ENCODE data around the gene ZNF441. TPM values are rescaled to one million over a fixed set of nuclear protein-coding genes. Genes with fewer than 3 reads are reported as not detected.

ZNF441 gene
- total and polyA plus RNA-seq, 2 of the 4 experiments (the other 2 are of a cell fraction), result 2.8 to 9.7 TPM

DNA sequence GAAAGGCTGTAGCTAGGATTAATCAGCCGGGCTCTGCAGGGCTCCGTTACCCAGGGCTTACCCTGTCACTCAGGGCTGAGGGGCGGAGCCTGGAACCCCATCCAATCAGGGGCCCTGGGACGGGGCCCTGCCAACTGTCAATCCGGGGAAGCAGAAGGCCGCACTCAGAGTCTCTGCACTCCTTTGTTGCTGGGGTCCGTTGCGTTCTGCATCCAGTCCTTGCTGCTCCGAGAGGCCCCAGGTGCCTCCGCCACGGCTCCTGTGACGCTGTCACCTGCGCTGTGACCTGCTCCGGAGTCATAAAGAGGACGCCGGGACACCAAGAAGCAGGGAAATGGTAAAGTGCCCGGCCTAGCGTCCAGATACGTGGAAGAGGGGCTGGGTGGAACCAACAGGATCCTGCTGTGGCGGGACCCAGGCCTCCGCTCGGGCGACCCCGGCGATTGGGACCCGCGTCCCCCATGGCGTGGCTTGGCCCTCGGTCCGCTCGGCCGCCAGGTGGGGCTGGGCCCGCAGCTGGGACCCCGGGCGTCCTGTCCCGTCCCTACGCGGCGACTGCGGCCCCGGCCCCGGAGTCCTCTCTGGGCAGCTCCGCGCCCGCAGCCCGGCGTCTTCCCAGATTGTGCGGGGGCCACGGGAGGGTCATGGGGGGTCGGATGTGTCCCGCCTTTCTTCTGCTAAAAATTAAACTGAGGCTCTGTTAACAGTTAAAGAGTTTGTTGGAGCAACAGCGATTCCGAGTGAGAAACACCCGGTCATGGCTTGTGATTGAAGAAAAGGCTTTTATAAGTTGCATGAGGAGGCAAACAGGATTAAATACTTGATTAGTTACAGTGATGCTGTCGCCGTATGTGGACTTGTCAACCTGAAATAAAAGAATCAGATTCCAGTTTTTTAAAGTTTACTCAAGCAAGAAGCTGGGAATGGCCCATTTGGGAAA lies 31.9 kb downstream of the ZNF441 start, which contains the start of gene ZNF491:
TSS of gene ZNF491 (plus strand) at position 133 of the 940 bp plus-strand sequence. CDS start 7,431 bp downstream, outside the sequence.
- peak within 1 kb of the TSS; percentile 98 for H2AFZ ChIP-seq (replicated peaks; ENCODE audit: low read length, poor library complexity)
- H3K79me1 ChIP-seq (ENCODE audit: low read depth in 1 of 2, low read length in 2 of 2), result peaks cover 0 to 3% of the 10 kb centered on the region in 2 experiments; a peak in 1 of 4 replicates
- peaks cover 2% of the 10 kb centered on the region for H3K9me3 ChIP-seq (ENCODE audit: control insufficient read depth, insufficient read depth, low read length)
- H3K4me2 ChIP-seq (ENCODE audit: low read depth, low read length), result peak within 1 kb of the TSS; percentile 83
- peak within 1 kb of the TSS; percentile 63 for H2AK9ac ChIP-seq (replicated peaks; ENCODE audit: low read depth, low read length, poor library complexity)
- H3K23ac ChIP-seq (ENCODE audit: low read depth, low read length), result peak within 1 kb of the TSS; percentile 50; the same call in 1 of the 2 replicates
- H2BK15ac ChIP-seq (ENCODE audit: low read depth, low read length), result no peak within 1 kb of the TSS
- H4K8ac ChIP-seq (ENCODE audit: low read depth in 2 of 2, low read length in 2 of 2), result peak within 1 kb of the TSS in 1 of 2 experiments; percentile 73; a peak in 1 of 4 replicates
- peak within 1 kb of the TSS; percentile 80 for H3K9ac ChIP-seq (ENCODE audit: low read depth, low read length)
- POLR2A ChIA-PET (ENCODE audit: unreplicated experiment), result interaction anchor here (0.5 kb wide), 1 partner anchor 712 kb away, joined by 9 read pairs; no protein-coding TSS in a partner anchor
- no peak within 1 kb of the TSS for H2AK5ac ChIP-seq (ENCODE audit: low read depth, low read length)
- no peak within 1 kb of the TSS for H2BK20ac ChIP-seq (ENCODE audit: low read depth, low read length)
- H3K9me1 ChIP-seq (ENCODE audit: insufficient read depth, low read length), result no peaks in the 10 kb centered on the region
- H3K4me3 ChIP-seq (ENCODE audit: insufficient read depth, low read depth, low read length), result peak within 1 kb of the TSS; percentile 76
- H3K56ac ChIP-seq (ENCODE audit: extremely low read depth, insufficient read depth, low read length), result no peak within 1 kb of the TSS
- no peak within 1 kb of the TSS for H2BK5ac ChIP-seq (ENCODE audit: low read depth, low read length, poor library complexity, severe bottlenecking)
- peak within 1 kb of the TSS; percentile 58 for H3K27ac ChIP-seq (ENCODE audit: insufficient read depth, low read length)
- peak; percentile 15; the same call in 1 of the 2 replicates for TF ChIP-seq SMC3 (IDR thresholded peaks at IDR 0.05; ENCODE audit: low read depth, low read length)
- no peak for TF ChIP-seq NFE2L2 (IDR thresholded peaks at IDR 0.05; ENCODE audit: low read depth, low read length)
- TF ChIP-seq POLR2A (IDR thresholded peaks at IDR 0.05; ENCODE audit: low read depth, low read length), result peak; percentile 52; the same call in 1 of the 2 replicates
- TF ChIP-seq, protein P1, sequence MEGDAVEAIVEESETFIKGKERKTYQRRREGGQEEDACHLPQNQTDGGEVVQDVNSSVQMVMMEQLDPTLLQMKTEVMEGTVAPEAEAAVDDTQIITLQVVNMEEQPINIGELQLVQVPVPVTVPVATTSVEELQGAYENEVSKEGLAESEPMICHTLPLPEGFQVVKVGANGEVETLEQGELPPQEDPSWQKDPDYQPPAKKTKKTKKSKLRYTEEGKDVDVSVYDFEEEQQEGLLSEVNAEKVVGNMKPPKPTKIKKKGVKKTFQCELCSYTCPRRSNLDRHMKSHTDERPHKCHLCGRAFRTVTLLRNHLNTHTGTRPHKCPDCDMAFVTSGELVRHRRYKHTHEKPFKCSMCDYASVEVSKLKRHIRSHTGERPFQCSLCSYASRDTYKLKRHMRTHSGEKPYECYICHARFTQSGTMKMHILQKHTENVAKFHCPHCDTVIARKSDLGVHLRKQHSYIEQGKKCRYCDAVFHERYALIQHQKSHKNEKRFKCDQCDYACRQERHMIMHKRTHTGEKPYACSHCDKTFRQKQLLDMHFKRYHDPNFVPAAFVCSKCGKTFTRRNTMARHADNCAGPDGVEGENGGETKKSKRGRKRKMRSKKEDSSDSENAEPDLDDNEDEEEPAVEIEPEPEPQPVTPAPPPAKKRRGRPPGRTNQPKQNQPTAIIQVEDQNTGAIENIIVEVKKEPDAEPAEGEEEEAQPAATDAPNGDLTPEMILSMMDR (conservative IDR thresholded peaks at IDR 0.05; ENCODE audit: low read depth, low read length), result peak; percentile 31
- peak within 1 kb of the TSS; percentile 79 for H3K4ac ChIP-seq (ENCODE audit: low read depth, low read length)
- no peaks in the 10 kb centered on the region for H3K27me3 ChIP-seq (ENCODE audit: control insufficient read depth, insufficient read depth, low read length)
- no peaks in the 10 kb centered on the region for H3K36me3 ChIP-seq (ENCODE audit: control insufficient read depth, insufficient read depth, low read length)
- ATAC-seq (ENCODE audit: low read depth) (peak; percentile 99), DNase-seq (peak; percentile 87)
- intact Hi-C loops (cut with micrococcal nuclease) (loop anchor here (1.0 to 5.0 kb wide), 3 partner anchors 84 to 569 kb away; partner anchors contain the start of gene ZNF442), dilution Hi-C loops (cut with HindIII; ENCODE audit: low sequenced_read_pairs, unreplicated experiment) (no loop called here), in situ Hi-C loops (cut with MboI; ENCODE audit: low sequenced_read_pairs) (no loop called here)
- BruUV-seq (replicated peaks), result TSS peak; percentile 26
- H3K4me1 ChIP-seq (ENCODE audit: control insufficient read depth, insufficient read depth, low read length), result 0 out of 2 replicates have a peak, but pooled peaks cover 4% of the 10 kb centered on the region
- CTCF ChIA-PET, result interaction anchor here (0.5 to 1.0 kb wide), 4 partner anchors 101 to 415 kb away, joined by 3 to 6 read pairs (median 4); partner anchors contain the start of gene ZNF20
- 2% methylated on average over 25 of the region's 56 CpGs; no CpG with 5 or more reads in 1 of the 2 experiments for WGBS, 2 experiments (ENCODE audit: extremely low coverage in 2 of 2, insufficient read length in 1 of 2)
- peak within 1 kb of the TSS; percentile 71 for H3K14ac ChIP-seq (replicated peaks; ENCODE audit: low read depth, low read length)
- no peak within 1 kb of the TSS for H3K18ac ChIP-seq (ENCODE audit: low read depth, low read length)
- no peaks in the 10 kb centered on the region for H4K20me1 ChIP-seq (ENCODE audit: insufficient read depth, low read length)
- no peak within 1 kb of the TSS for H2BK120ac ChIP-seq (ENCODE audit: low read depth, low read length)
- H4K91ac ChIP-seq (ENCODE audit: insufficient read depth, low read depth, low read length), result no peak within 1 kb of the TSS
- H4K5ac ChIP-seq (ENCODE audit: low read depth, low read length), result no peak within 1 kb of the TSS
